Progenitor cell of endocrine pancreas (in vitro differentiated cells): ENCODE results near the gene NACAD. TPM values are rescaled to one million over a fixed set of nuclear protein-coding genes. Genes with fewer than 3 reads are reported as not detected.

Source experiments
- DNase-seq: peaks from one replicate; pipeline ENCODE4 v3.0.0; 2021; ENCODE audit warnings: low spot score; ENCODE audit not compliant: unreplicated experiment
- H3K27ac Mint-ChIP-seq: 2 replicates; pipeline ENCODE4 v1.8.0; 2021; ENCODE audit warnings: mild to moderate bottlenecking, moderate library complexity, mixed read lengths
- H3K27me3 Mint-ChIP-seq: 2 replicates; pipeline ENCODE4 v1.8.0; 2021; ENCODE audit warnings: mixed read lengths
- H3K36me3 Mint-ChIP-seq: 2 replicates; pipeline ENCODE4 v1.8.0; 2022; ENCODE audit warnings: mixed read lengths; ENCODE audit not compliant: insufficient read depth
- H3K4me1 Mint-ChIP-seq: 2 replicates; pipeline ENCODE4 v1.8.0; 2021; ENCODE audit warnings: low read depth, mixed read lengths
- H3K4me3 Mint-ChIP-seq: 2 replicates; pipeline ENCODE4 v1.8.0; 2021; ENCODE audit warnings: low read depth, mild to moderate bottlenecking, moderate library complexity, mixed read lengths
- H3K9me3 Mint-ChIP-seq: 2 replicates; pipeline ENCODE4 v1.8.0; 2021; ENCODE audit warnings: low read depth, mixed read lengths
- total RNA-seq: library from RNA; stranded (reverse); gene quantifications from 2 replicates; pipeline ENCODE4 v1.2.1, GENCODE V29; 2021
- TF ChIP-seq, protein P1 (sequence below): fragments of 200-600 bp; sonication (generic); IDR thresholded peaks from one replicate; pipeline ENCODE4 v1.5.0; 2021; ENCODE audit warnings: antibody characterized with exemption, mild to moderate bottlenecking; ENCODE audit not compliant: unreplicated experiment

NACAD gene
- total RNA-seq, 1 donor from 2014 or later = 11.7 TPM

DNA sequence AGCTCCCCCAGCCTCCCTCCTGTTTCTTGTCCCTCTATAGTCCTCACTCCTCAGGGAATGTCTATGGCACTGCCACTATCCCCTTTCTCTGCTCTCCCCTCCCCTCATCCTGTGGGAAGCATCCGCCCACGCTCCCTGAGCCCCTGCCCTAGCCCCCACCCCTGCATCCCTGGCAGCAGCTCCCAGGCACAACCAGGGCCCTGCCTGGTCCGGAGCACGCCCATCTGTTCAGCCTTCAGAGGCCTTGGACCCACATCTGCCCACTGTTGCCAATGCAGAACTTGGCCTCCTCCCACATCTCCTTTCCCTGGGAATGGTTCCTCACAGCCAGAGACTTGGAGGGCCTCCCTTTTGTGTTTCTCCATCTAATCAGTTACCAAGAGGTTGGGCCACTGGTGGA is 43.1 kb upstream of the NACAD start:
- Mint-ChIP-seq H3K27me3 (peaks cover 4% of the 10 kb centered on the region), H3K36me3 (no peaks in the 10 kb centered on the region), H3K4me3 (no peak overlapping the region), H3K27ac (no peak overlapping the region), H3K4me1 (no peaks in the 10 kb centered on the region), H3K9me3 (no peaks in the 10 kb centered on the region)
- no peak for DNase-seq
- TF ChIP-seq, protein P1, sequence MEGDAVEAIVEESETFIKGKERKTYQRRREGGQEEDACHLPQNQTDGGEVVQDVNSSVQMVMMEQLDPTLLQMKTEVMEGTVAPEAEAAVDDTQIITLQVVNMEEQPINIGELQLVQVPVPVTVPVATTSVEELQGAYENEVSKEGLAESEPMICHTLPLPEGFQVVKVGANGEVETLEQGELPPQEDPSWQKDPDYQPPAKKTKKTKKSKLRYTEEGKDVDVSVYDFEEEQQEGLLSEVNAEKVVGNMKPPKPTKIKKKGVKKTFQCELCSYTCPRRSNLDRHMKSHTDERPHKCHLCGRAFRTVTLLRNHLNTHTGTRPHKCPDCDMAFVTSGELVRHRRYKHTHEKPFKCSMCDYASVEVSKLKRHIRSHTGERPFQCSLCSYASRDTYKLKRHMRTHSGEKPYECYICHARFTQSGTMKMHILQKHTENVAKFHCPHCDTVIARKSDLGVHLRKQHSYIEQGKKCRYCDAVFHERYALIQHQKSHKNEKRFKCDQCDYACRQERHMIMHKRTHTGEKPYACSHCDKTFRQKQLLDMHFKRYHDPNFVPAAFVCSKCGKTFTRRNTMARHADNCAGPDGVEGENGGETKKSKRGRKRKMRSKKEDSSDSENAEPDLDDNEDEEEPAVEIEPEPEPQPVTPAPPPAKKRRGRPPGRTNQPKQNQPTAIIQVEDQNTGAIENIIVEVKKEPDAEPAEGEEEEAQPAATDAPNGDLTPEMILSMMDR = no peak

DNA sequence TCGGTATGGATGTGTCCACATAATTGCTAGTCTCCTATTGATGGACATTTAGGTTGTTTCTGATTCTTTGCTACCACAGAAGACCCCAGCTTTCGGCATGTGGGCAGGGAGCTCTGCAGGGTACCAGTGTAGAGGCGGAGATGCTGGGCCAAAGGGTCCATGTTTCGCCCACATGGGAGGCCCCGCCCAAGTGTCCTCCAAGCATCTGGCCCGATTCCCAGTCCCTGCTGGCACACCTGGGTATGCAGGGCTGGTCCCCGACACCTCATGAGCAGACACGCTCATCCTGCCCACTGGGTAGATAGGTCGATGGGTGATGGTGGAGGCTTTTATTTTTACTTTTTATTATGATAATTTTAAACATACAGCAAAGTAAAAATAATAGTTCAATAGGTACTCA is 42.1 kb upstream of the NACAD start:
- Mint-ChIP-seq H3K27ac (no peak overlapping the region), H3K4me1 (no peaks in the 10 kb centered on the region), H3K9me3 (no peaks in the 10 kb centered on the region), H3K4me3 (no peak overlapping the region), H3K36me3 (no peaks in the 10 kb centered on the region), H3K27me3 (peaks cover 4% of the 10 kb centered on the region)
- TF ChIP-seq, protein P1 = no peak
- no peak for DNase-seq

DNA sequence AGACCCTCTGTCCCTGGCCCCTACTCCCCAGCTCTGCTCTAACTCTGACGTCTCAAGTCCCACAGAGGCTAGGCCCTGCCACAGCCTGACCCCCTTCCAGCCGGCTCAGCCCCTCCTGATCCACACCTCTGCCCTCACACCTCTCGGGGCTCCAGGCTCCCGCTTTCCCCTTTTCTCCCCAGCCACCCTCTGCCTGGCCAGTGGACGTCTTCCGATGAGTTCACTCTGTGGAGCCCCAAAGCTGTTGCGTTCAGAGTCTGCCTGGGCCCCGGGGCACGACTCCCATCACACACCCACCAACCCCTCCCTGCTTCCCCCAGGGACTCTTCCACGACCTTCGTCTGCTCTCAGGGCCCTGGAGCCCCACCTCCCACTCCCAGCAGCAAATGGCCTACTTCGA is 41.1 kb upstream of the NACAD start:
- Mint-ChIP-seq H3K36me3 (no peaks in the 10 kb centered on the region), H3K27me3 (peaks cover 4% of the 10 kb centered on the region), H3K4me1 (no peaks in the 10 kb centered on the region), H3K9me3 (no peaks in the 10 kb centered on the region), H3K4me3 (no peak overlapping the region), H3K27ac (no peak overlapping the region)
- no peak for DNase-seq
- TF ChIP-seq, protein P1 = no peak

DNA sequence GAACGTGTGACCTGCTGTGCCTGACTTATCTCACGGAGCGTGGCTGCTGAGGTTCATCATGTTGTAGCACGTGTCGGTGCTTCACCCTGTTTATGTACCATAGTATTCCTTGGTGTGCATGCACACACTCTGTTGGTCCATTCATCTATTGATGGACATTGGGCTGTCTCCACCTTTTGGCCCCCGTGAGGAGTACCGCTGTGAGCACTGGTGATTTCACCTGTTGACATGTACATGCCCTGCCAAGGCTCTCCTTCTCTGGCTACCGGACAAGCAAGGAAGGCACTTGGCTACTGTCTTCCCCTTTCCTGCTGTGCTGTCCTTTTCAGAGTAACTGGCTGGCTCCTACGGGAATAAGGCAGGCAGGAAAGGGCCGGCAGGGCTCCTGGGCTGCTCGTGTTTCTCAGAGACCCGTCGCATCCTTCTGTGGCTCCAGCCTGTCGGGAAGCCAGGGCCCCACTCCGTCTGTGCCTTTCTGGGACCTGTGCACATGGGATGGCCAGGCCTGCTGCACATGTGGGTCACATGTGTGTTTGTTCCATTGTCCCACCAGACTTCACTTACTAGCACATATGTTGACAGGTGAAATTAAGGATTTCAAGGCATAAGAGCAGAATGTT is 40.5 kb upstream of the NACAD start:
- Mint-ChIP-seq H3K27me3 (peaks cover 4% of the 10 kb centered on the region), H3K9me3 (no peaks in the 10 kb centered on the region), H3K27ac (no peak overlapping the region), H3K4me3 (no peak overlapping the region), H3K4me1 (no peaks in the 10 kb centered on the region), H3K36me3 (no peaks in the 10 kb centered on the region)
- TF ChIP-seq, protein P1 = no peak
- DNase-seq = no peak

DNA sequence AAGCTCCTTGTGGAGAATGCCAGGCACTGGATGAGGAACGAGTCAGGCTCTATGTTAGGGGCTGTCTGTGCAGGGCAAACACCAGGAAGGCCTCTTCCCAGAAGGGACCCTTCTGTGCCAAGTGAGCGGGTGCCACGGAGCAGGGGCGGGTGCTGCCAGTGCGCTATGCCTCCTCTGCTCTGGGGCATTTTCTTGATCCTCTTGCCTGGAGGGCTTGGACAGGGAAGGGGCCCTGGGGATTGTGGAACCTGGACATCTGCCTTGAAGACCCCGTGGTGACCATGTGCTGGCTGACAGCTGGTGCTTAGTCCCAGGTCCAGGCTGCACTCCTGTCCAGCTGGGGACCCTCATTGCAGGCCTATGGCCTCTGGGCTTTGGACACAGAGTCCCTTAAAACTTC is 38.2 kb upstream of the NACAD start:
- Mint-ChIP-seq H3K27me3 (peaks cover 4% of the 10 kb centered on the region), H3K4me3 (no peak overlapping the region), H3K9me3 (no peaks in the 10 kb centered on the region), H3K27ac (no peak overlapping the region), H3K36me3 (no peaks in the 10 kb centered on the region), H3K4me1 (no peaks in the 10 kb centered on the region)
- TF ChIP-seq, protein P1 = no peak
- no peak for DNase-seq
